Sciatic nerve (tissue), 2 donors: ENCODE measurements around the gene OTUB2. TPM values are rescaled to one million over a fixed set of nuclear protein-coding genes. Genes with fewer than 3 reads are reported as not detected.

Experiments used
- ATAC-seq: fragments of 200-7000 bp; cut with Tn5 transposase; one replicate; pipeline ENCODE4 v1.9.1; 2020; ENCODE audit warnings: mild to moderate bottlenecking, moderate library complexity
- DNase-seq: peaks from one replicate; pipeline ENCODE4 v3.0.0-alpha.2; 2020; ENCODE audit warnings: low spot score
- intact Hi-C: fragments of 100-400 bp; cut with DNase I; formaldehyde crosslinking; loops from one replicate; pipeline ENCODE4 v1.14.2; 2022
- total RNA-seq: library from RNA; stranded (reverse); fragmentation: NEBNext Ultra II Directional; extraction: Animal tissue kit (Norgen Biotek cat#: 25700); gene quantifications from one replicate; pipeline ENCODE4 v1.2.1, GENCODE V29; 2021
- donor health status: DM: no; HTN: no; CAD: no.
- donor health status: DM: no; HTN: no; CAD: no.

Gene OTUB2
- total RNA-seq, 1 donor from 2014 or later = 0.80 TPM

GRCh38 chr14:93994919-93995682 is 31.0 kb upstream of the OTUB2 start:
- ATAC-seq = peak; percentile 31
- no peak for DNase-seq
- intact Hi-C loops = no loop called here

GRCh38 chr14:93996130-93996695 is 29.9 kb upstream of the OTUB2 start:
- ATAC-seq (no peak), DNase-seq (no peak)
- intact Hi-C loops = no loop called here

GRCh38 chr14:93997082-93997481 is 29.1 kb upstream of the OTUB2 start, which contains the start of gene CCDC197:
Gene CCDC197 (plus strand): TSS chr14:93997301. CDS start chr14:93998132, 831 bp downstream.
- intact Hi-C loops = no loop called here
- ATAC-seq (no peak), DNase-seq (no peak)

GRCh38 chr14:93997916-93998870 is 27.9 kb upstream of the OTUB2 start:
- DNase-seq (no peak), ATAC-seq (no peak)
- intact Hi-C loops = no loop called here

- ATAC-seq = no peak
- DNase-seq = no peak
- intact Hi-C loops = no loop called here
These were observed 27.2 kb upstream of the OTUB2 start for GRCh38 chr14:93998871-93999403.

GRCh38 chr14:93999573-93999972 is 26.6 kb upstream of the OTUB2 start:
- intact Hi-C loops = no loop called here
- no peak for DNase-seq
- no peak for ATAC-seq

GRCh38 chr14:94000267-94000666 is 25.9 kb upstream of the OTUB2 start:
- no peak for DNase-seq
- ATAC-seq = no peak
- intact Hi-C loops = loop anchor here (5.0 kb wide), 1 partner anchor 58 kb away; no protein-coding TSS in a partner anchor

- DNase-seq (no peak), ATAC-seq (peak; percentile 8)
- intact Hi-C loops = loop anchor here (5.0 kb wide), 1 partner anchor 59 kb away; no protein-coding TSS in a partner anchor
These were observed 25.1 kb upstream of the OTUB2 start for GRCh38 chr14:94001016-94001415.

GRCh38 chr14:94001501-94002396 is 24.4 kb upstream of the OTUB2 start:
- ATAC-seq (peak; percentile 86), DNase-seq (peak; percentile 67)
- intact Hi-C loops = loop anchor here (5.0 kb wide), 1 partner anchor 59 kb away; no protein-coding TSS in a partner anchor

- ATAC-seq = no peak
- no peak for DNase-seq
- intact Hi-C loops = loop anchor here (5.0 kb wide), 1 partner anchor 61 kb away; no protein-coding TSS in a partner anchor
These were observed 22.7 kb upstream of the OTUB2 start for GRCh38 chr14:94003397-94003796.

- DNase-seq = no peak
- intact Hi-C loops = loop anchor here (5.0 kb wide), 1 partner anchor 62 kb away; no protein-coding TSS in a partner anchor
- no peak for ATAC-seq
These were observed 22.1 kb upstream of the OTUB2 start for GRCh38 chr14:94004015-94004414.

GRCh38 chr14:94005324-94006073 is 20.6 kb upstream of the OTUB2 start:
- no peak for ATAC-seq
- no peak for DNase-seq
- intact Hi-C loops = no loop called here

GRCh38 chr14:94008234-94008633 is 17.9 kb upstream of the OTUB2 start:
- intact Hi-C loops = no loop called here
- DNase-seq (no peak), ATAC-seq (no peak)

GRCh38 chr14:94009767-94010166 is 16.4 kb upstream of the OTUB2 start:
- no peak for ATAC-seq
- intact Hi-C loops = no loop called here
- no peak for DNase-seq

- intact Hi-C loops = no loop called here
- DNase-seq (no peak), ATAC-seq (no peak)
These were observed 15.5 kb upstream of the OTUB2 start for GRCh38 chr14:94010625-94011024.

GRCh38 chr14:94011795-94012194 is 14.3 kb upstream of the OTUB2 start:
- intact Hi-C loops = no loop called here
- ATAC-seq = no peak
- DNase-seq = no peak

- no peak for ATAC-seq
- no peak for DNase-seq
- intact Hi-C loops = no loop called here
These were observed 11.8 kb upstream of the OTUB2 start for GRCh38 chr14:94014382-94014781.
